Esophagus muscularis mucosa (tissue), 4 donors: Measurements from ENCODE around the gene GLT8D2. TPM values are rescaled to one million over a fixed set of nuclear protein-coding genes. Genes with fewer than 3 reads are reported as not detected.
"Not testable (repeated sequence)": the region's sequence is repeated elsewhere in the genome, so short reads cannot be mapped to it uniquely, and the experiment has no call there.

Experiments
- DNase-seq: peaks from one replicate; pipeline ENCODE4 v3.0.0-alpha.2; 2017; ENCODE audit errors: extremely low spot score
- H3K27ac ChIP-seq, 4 donors: fragments of 200-600 bp; sonication (generic); replicated peaks in 1 of 4; 1 replicate in 3 of 4; 2 replicates in 1 of 4; pipeline ENCODE4 v1.5.1; 2016 to 2019; ENCODE audit warnings: mild to moderate bottlenecking in 1 of 4
- H3K27me3 ChIP-seq, 4 donors: fragments of 200-600 bp; sonication (generic); one replicate each; pipeline versions ENCODE4 v1.5.1 to v1.6.0; 2016 to 2019
- H3K36me3 ChIP-seq, 4 donors: fragments of 200-600 bp; sonication (generic); one replicate each; pipeline ENCODE4 v1.5.1; 2016 to 2019
- H3K4me1 ChIP-seq, 4 donors: fragments of 200-600 bp; sonication (generic); one replicate each; pipeline ENCODE4 v1.5.1; 2016 to 2019
- H3K4me3 ChIP-seq, 4 donors: fragments of 200-600 bp; sonication (generic); 1 replicate in 2 of 4; 2 replicates in 2 of 4; pipeline ENCODE4 v1.5.1; 2016 to 2019; ENCODE audit warnings: mild to moderate bottlenecking in 4 of 4, moderate library complexity in 1 of 4
- H3K9me3 ChIP-seq, 4 donors: fragments of 200-600 bp; sonication (generic); 1 replicate in 3 of 4; 2 replicates in 1 of 4; pipeline ENCODE4 v1.5.1; 2016 to 2019
- EP300 ChIP-seq: sonication (generic); formaldehyde crosslinking; IDR thresholded peaks from one replicate; pipeline ENCODE4 v1.6.1; 2017; ENCODE audit warnings: antibody characterized with exemption
- POLR2A ChIP-seq: fragments of 450-650 bp; IDR thresholded peaks from one replicate; pipeline ENCODE4 v1.6.1; 2017; ENCODE audit warnings: antibody characterized with exemption, moderate library complexity, mild to moderate bottlenecking, low read depth
- POLR2AphosphoS5 ChIP-seq, 2 donors: sonication (generic); formaldehyde crosslinking; IDR thresholded peaks; one replicate each; pipeline ENCODE4 v1.6.1; 2017; ENCODE audit warnings: antibody characterized with exemption in 2 of 2
- WGBS: methylation state at CpG from one replicate; pipeline ENCODE4 v1.1.5; 2018; 5-methylcytosine and 5-hydroxymethylcytosine counted together
- intact Hi-C: fragments of 100-400 bp; cut with DNase I; formaldehyde crosslinking; loops from one replicate; pipeline ENCODE4 v1.15.1; 2023
- total RNA-seq, 4 donors: library from RNA; depleted of rRNA; stranded (reverse); fragments of >200 nt; gene quantifications; one replicate each; pipeline versions ENCODE4 v1.1.0 to v1.2.1, GENCODE V29; 2016
- TF ChIP-seq, protein P1 (sequence below), 3 experiments: fragments of 200-600 bp in 2 of 3; fragments of 450-650 bp in 1 of 3; sonication (generic) in 2 of 3; IDR thresholded peaks; one replicate each; pipeline ENCODE4 v1.5.1; 2017 to 2019; ENCODE audit warnings: antibody characterized with exemption in 3 of 3, mild to moderate bottlenecking in 2 of 3, moderate library complexity in 1 of 3

Gene GLT8D2
- total RNA-seq, 4 donors from 2014 or later, result 7.1 to 13.6 (median 11.0) TPM

DNA sequence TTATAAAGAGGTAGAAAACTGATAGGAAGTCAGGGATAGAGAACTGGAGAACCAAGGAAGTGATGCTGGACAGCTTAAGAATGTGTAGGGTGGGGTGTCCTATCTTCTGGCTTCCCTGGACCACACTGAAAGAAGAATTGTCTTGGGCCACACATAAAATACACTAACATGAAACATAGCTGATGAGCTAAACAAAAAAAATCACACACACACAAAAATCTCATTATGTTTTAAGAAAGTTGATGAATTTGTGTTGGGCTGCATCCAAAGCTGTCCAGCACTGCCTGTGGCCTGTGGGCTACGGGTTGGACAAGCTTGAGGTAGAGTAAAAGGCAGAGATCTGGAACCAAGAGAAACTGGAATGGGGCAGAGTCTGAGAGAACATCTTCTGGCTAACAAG, 7.4 kb downstream of the GLT8D2 start:
- H3K4me1 ChIP-seq, result peaks cover 12 to 30% (median 22%) of the 10 kb centered on the region in 4 donors
- no peaks in the 10 kb centered on the region for H3K9me3 ChIP-seq
- intact Hi-C loops, result no loop called here
- WGBS, result 92% methylated on average over 1 of the region's 1 CpG
- H3K4me3 ChIP-seq, result no peak overlapping the region
- no peak for DNase-seq
- TF ChIP-seq POLR2AphosphoS5 (IDR thresholded peaks at IDR 0.05) (no peak), EP300 (no peak), POLR2A (no peak)
- TF ChIP-seq, protein P1, sequence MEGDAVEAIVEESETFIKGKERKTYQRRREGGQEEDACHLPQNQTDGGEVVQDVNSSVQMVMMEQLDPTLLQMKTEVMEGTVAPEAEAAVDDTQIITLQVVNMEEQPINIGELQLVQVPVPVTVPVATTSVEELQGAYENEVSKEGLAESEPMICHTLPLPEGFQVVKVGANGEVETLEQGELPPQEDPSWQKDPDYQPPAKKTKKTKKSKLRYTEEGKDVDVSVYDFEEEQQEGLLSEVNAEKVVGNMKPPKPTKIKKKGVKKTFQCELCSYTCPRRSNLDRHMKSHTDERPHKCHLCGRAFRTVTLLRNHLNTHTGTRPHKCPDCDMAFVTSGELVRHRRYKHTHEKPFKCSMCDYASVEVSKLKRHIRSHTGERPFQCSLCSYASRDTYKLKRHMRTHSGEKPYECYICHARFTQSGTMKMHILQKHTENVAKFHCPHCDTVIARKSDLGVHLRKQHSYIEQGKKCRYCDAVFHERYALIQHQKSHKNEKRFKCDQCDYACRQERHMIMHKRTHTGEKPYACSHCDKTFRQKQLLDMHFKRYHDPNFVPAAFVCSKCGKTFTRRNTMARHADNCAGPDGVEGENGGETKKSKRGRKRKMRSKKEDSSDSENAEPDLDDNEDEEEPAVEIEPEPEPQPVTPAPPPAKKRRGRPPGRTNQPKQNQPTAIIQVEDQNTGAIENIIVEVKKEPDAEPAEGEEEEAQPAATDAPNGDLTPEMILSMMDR (IDR thresholded peaks at IDR 0.05), result no peak
- H3K36me3 ChIP-seq, result no peaks in the 10 kb centered on the region
- H3K27ac ChIP-seq, result no peak overlapping the region
- no peaks in the 10 kb centered on the region for H3K27me3 ChIP-seq

DNA sequence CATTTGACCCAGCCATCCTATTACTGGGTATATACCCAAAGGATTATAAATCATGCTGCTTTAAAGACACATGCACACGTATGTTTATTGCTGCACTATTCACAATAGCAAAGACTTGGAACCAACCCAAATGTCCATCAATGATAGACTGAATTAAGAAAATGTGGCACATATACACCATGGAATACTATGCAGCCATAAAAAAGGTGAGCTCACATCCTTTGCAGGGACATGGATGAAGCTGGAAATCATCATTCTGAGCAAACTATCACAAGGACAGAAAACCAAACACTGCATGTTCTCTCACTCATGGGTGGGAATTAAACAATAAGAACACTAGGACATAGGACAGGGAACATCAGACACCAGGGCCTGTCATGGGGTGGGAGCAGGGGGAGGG, 10.2 kb downstream of the GLT8D2 start:
- H3K4me3 ChIP-seq, H3K36me3 ChIP-seq, H3K27me3 ChIP-seq, intact Hi-C loops, H3K27ac ChIP-seq, DNase-seq, H3K4me1 ChIP-seq, H3K9me3 ChIP-seq: not testable (repeated sequence)
- WGBS, result 100% methylated on average over 1 of the region's 1 CpG

DNA sequence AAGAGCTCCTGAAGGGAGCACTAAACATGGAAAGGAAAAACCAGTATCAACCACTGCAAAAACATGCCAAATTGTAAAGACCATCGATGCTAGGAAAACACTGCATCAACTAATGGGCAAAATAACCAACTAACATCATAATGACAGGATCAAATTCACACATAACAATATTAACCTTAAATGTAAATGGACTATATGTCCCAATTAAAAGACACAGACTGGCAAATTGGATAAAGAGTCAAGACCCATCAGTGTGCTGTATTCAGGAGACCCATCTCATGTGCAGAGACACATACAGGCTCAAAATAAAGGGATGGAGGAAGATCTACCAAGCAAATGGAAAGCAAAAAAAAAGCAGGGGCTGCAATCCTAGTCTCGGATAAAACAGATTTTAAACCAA, 13.8 kb downstream of the GLT8D2 start:
- 88% methylated on average over 2 of the region's 2 CpGs for WGBS
- H3K4me1 ChIP-seq, H3K27ac ChIP-seq, H3K9me3 ChIP-seq, DNase-seq, H3K36me3 ChIP-seq, intact Hi-C loops, H3K27me3 ChIP-seq, H3K4me3 ChIP-seq: not testable (repeated sequence)

DNA sequence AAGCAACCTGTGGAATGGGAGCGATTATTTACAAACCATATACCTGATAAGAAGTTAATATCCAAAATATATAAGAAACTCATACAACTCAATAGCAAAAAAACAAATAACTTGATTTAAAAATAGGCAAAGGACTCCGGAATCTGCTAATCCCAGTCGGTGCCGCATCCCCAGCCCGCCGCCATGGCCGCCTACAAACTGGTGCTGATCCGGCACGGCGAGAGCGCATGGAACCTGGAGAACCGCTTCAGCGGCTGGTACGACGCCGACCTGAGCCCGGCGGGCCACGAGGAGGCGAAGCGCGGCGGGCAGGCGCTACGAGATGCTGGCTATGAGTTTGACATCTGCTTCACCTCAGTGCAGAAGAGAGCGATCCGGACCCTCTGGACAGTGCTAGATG, 19.4 kb downstream of the GLT8D2 start:
- H3K27ac ChIP-seq, H3K9me3 ChIP-seq, H3K27me3 ChIP-seq, H3K4me1 ChIP-seq, H3K4me3 ChIP-seq, DNase-seq, H3K36me3 ChIP-seq, intact Hi-C loops: not testable (repeated sequence)
- WGBS, result 85% methylated on average over 22 of the region's 27 CpGs

DNA sequence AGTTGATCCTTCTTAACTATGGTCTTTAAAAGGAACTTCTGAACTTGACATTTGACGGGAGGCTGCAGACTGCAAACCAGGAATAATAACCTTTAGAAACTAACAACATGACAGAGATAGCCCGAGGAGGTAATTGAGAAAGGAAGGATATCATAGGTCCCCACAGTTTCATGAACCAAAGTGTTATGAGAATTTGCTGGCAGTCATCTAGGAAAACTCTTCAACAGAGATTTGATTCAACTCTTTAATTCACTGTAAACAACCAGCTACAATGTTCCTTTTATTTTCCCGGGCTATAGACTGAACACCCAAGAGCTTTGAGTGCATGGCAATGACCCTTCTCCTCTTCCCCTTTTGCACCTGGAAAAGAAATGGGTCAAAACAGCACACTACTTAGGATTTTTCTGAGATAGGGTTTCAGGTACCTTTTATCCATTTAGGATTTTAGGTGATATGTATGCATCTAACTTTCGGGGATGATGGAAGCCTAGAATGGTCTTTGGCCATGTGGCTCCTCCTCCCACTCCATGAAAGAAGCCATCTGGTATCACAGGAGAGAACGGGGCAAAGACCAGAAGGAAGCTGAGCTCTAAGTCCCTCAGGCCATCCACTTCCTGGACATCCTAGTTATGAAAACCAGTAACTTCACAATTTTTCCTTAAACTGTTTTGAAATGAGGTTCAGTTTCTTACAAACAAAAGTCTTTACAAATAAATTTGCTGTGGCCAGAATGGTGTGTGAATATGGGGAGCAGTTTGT, 23.0 kb downstream of the GLT8D2 start:
- TF ChIP-seq, protein P1 (IDR thresholded peaks at IDR 0.05), result no peak
- TF ChIP-seq EP300 (no peak), POLR2A (no peak), POLR2AphosphoS5 (IDR thresholded peaks at IDR 0.05) (no peak)
- 58% methylated on average over 5 of the region's 5 CpGs for WGBS
- no peaks in the 10 kb centered on the region for H3K27me3 ChIP-seq
- H3K36me3 ChIP-seq, result no peaks in the 10 kb centered on the region
- H3K4me1 ChIP-seq, result no peaks in the 10 kb centered on the region
- H3K27ac ChIP-seq, result no peak overlapping the region
- no peak overlapping the region for H3K4me3 ChIP-seq
- DNase-seq, result no peak
- intact Hi-C loops, result no loop called here
- no peaks in the 10 kb centered on the region for H3K9me3 ChIP-seq

DNA sequence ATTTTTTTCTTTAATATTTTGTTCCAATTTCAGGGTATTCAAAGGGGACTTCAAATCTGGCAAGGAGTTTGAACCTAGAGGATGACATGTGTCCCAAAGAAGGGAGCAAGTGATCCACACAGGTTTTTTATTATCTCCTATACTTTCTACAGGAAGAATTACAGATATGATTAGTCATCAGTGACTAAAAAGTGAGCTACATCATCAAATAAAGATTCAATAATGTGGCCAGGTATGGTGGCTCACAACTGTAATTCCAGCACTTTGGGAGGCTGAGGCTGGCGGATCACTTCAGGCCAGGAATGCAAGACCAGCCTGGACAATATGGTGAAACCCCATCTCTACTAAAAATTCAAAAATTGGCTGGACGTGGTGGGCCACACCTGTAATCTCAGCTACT, 24.2 kb downstream of the GLT8D2 start:
- Histone ChIP-seq H3K36me3 (no peaks in the 10 kb centered on the region), H3K9me3 (no peaks in the 10 kb centered on the region), H3K27ac (no peak overlapping the region), H3K27me3 (no peaks in the 10 kb centered on the region), H3K4me1 (no peaks in the 10 kb centered on the region), H3K4me3 (no peak overlapping the region)
- no peak for DNase-seq
- WGBS, result 90% methylated on average over 2 of the region's 2 CpGs
- TF ChIP-seq, protein P1 (IDR thresholded peaks at IDR 0.05), result no peak
- TF ChIP-seq POLR2AphosphoS5 (IDR thresholded peaks at IDR 0.05) (no peak), EP300 (no peak), POLR2A (no peak)
- intact Hi-C loops, result no loop called here
